Tibial nerve (tissue), 4 donors: ENCODE data around the gene EFCAB6. TPM values are rescaled to one million over a fixed set of nuclear protein-coding genes. Genes with fewer than 3 reads are reported as not detected.

Experiments
- DNase-seq, 2 donors: peaks; one replicate each; pipeline ENCODE4 v3.0.0-alpha.2; 2019; ENCODE audit warnings: low spot score in 2 of 2
- H3K27ac ChIP-seq, 4 donors: fragments of 200-600 bp; sonication (generic) in 3 of 4; one replicate each; pipeline ENCODE4 v1.5.1; 2017 to 2019; ENCODE audit warnings: mild to moderate bottlenecking in 1 of 4
- H3K27me3 ChIP-seq, 2 donors: fragments of 200-600 bp; sonication (generic) in 1 of 2; one replicate each; pipeline versions ENCODE4 v1.5.1 to v1.6.0; 2017 to 2019
- H3K36me3 ChIP-seq, 3 donors: fragments of 200-600 bp; sonication (generic); one replicate each; pipeline ENCODE4 v1.5.1; 2018 to 2019
- H3K4me1 ChIP-seq, 4 donors: fragments of 200-600 bp; sonication (generic) in 3 of 4; one replicate each; pipeline ENCODE4 v1.5.1; 2017 to 2019
- H3K4me3 ChIP-seq, 4 donors: fragments of 200-600 bp; sonication (generic) in 3 of 4; one replicate each; pipeline ENCODE4 v1.5.1; 2017 to 2019; ENCODE audit warnings: mild to moderate bottlenecking in 1 of 4, moderate library complexity in 1 of 4
- H3K9me3 ChIP-seq, 4 donors: fragments of 200-600 bp; sonication (generic) in 3 of 4; one replicate each; pipeline ENCODE4 v1.5.1; 2017 to 2019
- CTCF ChIP-seq, 5 experiments: fragments of 200-600 bp in 3 of 5; fragments of 450-650 bp in 2 of 5; sonication (generic) in 3 of 5; IDR thresholded peaks; one replicate each; pipeline ENCODE4 v1.5.1; 2016 to 2019; ENCODE audit warnings: antibody characterized with exemption in 5 of 5, mild to moderate bottlenecking in 3 of 5, moderate library complexity in 2 of 5
- EP300 ChIP-seq, 2 donors: sonication (generic); formaldehyde crosslinking; IDR thresholded peaks; one replicate each; pipeline ENCODE4 v1.6.1; 2017; ENCODE audit warnings: antibody characterized with exemption in 2 of 2, mild to moderate bottlenecking in 1 of 2
- POLR2A ChIP-seq, 2 donors: fragments of 450-650 bp; IDR thresholded peaks; one replicate each; pipeline ENCODE4 v1.6.1; 2017; ENCODE audit warnings: antibody characterized with exemption in 2 of 2, mild to moderate bottlenecking in 2 of 2, moderate library complexity in 2 of 2
- WGBS, 2 donors: methylation state at CpG; one replicate each; pipeline ENCODE4 v1.1.5; 2018; 5-methylcytosine and 5-hydroxymethylcytosine counted together
- total RNA-seq, 4 donors: library from RNA; depleted of rRNA; stranded (reverse); fragments of >200 nt; gene quantifications; one replicate each; pipeline ENCODE4 v1.1.0, GENCODE V29; 2016

The EFCAB6 gene
- total RNA-seq, 4 donors from 2014 or later: 3.3 to 9.2 (median 6.8) TPM

- Histone ChIP-seq H3K4me1 (no peaks in the 10 kb centered on the region), H3K27ac (no peak overlapping the region), H3K9me3 (peaks cover 0 to 6% (median 0%) of the 10 kb centered on the region in 4 donors), H3K36me3 (no peaks in the 10 kb centered on the region), H3K4me3 (no peak overlapping the region), H3K27me3 (peaks cover 0 to 3% of the 10 kb centered on the region in 2 donors)
- DNase-seq: no peak
- 68 to 78% methylated on average over 11 of the region's 11 CpGs for WGBS, 2 donors
- TF ChIP-seq EP300 (IDR thresholded peaks at IDR 0.05) (no peak), CTCF (IDR thresholded peaks at IDR 0.05) (no peak), POLR2A (IDR thresholded peaks at IDR 0.05) (no peak)
Measured at GRCh38 chr22:43846966-43847365, 34.9 kb upstream of the EFCAB6 start.

GRCh38 chr22:43845981-43846380 is 33.9 kb upstream of the EFCAB6 start:
- Histone ChIP-seq H3K4me1 (no peaks in the 10 kb centered on the region), H3K36me3 (no peaks in the 10 kb centered on the region), H3K9me3 (peaks cover 0 to 6% (median 0%) of the 10 kb centered on the region in 4 donors), H3K27me3 (no peaks in the 10 kb centered on the region), H3K27ac (no peak overlapping the region), H3K4me3 (no peak overlapping the region)
- no peak for DNase-seq
- 73 to 75% methylated on average over 11 of the region's 11 CpGs for WGBS, 2 donors
- TF ChIP-seq CTCF (IDR thresholded peaks at IDR 0.05) (no peak), EP300 (IDR thresholded peaks at IDR 0.05) (no peak), POLR2A (IDR thresholded peaks at IDR 0.05) (no peak)

- no peak for TF ChIP-seq EP300 (IDR thresholded peaks at IDR 0.05)
- TF ChIP-seq CTCF (IDR thresholded peaks at IDR 0.05): no peak
- no peak for TF ChIP-seq POLR2A (IDR thresholded peaks at IDR 0.05)
- H3K4me1 ChIP-seq: no peaks in the 10 kb centered on the region
- H3K27ac ChIP-seq: no peak overlapping the region
- H3K27me3 ChIP-seq: no peaks in the 10 kb centered on the region
- no peaks in the 10 kb centered on the region for H3K36me3 ChIP-seq
- DNase-seq: no peak
- H3K9me3 ChIP-seq: peaks cover 0 to 5% (median 0%) of the 10 kb centered on the region in 4 donors
- 81 to 84% methylated on average over 16 to 23 of the region's 31 CpGs for WGBS, 2 donors
- no peak overlapping the region for H3K4me3 ChIP-seq
Measured at GRCh38 chr22:43844560-43845545, 32.7 kb upstream of the EFCAB6 start.

- H3K4me1 ChIP-seq: no peaks in the 10 kb centered on the region
- no peak for TF ChIP-seq CTCF (IDR thresholded peaks at IDR 0.05)
- TF ChIP-seq POLR2A (IDR thresholded peaks at IDR 0.05): no peak
- TF ChIP-seq EP300 (IDR thresholded peaks at IDR 0.05): no peak
- H3K27me3 ChIP-seq: no peaks in the 10 kb centered on the region
- WGBS, 2 donors: 85 to 86% methylated on average over 20 to 21 of the region's 21 CpGs
- no peak overlapping the region for H3K27ac ChIP-seq
- no peak overlapping the region for H3K4me3 ChIP-seq
- no peak for DNase-seq
- H3K9me3 ChIP-seq: no peaks in the 10 kb centered on the region
- no peaks in the 10 kb centered on the region for H3K36me3 ChIP-seq
Measured at GRCh38 chr22:43843783-43844530, 31.9 kb upstream of the EFCAB6 start.
